HCT116 (cell line): ENCODE measurements around the gene PPM1H. TPM values are rescaled to one million over a fixed set of nuclear protein-coding genes. Genes with fewer than 3 reads are reported as not detected.

Experiments used
- ATAC-seq: fragments of 200-7000 bp; cut with Tn5 transposase; 2 replicates; pipeline ENCODE4 v1.9.1; 2020; ENCODE audit warnings: mild to moderate bottlenecking, moderate library complexity
- BruUV-seq: library from RNA; stranded (reverse); fragments of 400-500 nt; replicated peaks from 2 replicates; lab custom pipeline; 2021; lab: Mats Ljungman, UMichigan
- CTCF ChIA-PET: fragments of 300-600 bp; sonication (Branson Sonifier 250); formaldehyde crosslinking; loops from one replicate; lab custom pipeline; 2021; ENCODE audit warnings: antibody characterized with exemption; lab: Charles Lee
- POLR2A ChIA-PET: fragments of 300-600, 350-600 bp; sonication (Branson Sonifier 250); formaldehyde crosslinking; loops from one replicate; lab custom pipeline; 2021; ENCODE audit warnings: antibody characterized with exemption; lab: Charles Lee
- RAD21 ChIA-PET, 2 experiments: fragments of 300-600 bp; sonication (Branson Sonifier 250); formaldehyde crosslinking; loops; one replicate each; lab custom pipeline; 2023; ENCODE audit warnings: low total read pairs in 2 of 2; ENCODE audit not compliant: uncharacterized antibody in 2 of 2, unreplicated experiment in 2 of 2, low non-redundant PET in 1 of 2; lab: Charles Lee
- DNase-seq: peaks from one replicate; pipeline ENCODE4 v3.0.0-alpha.2; 2010; ENCODE audit warnings: low read depth, low spot score
- H2AFZ ChIP-seq: fragments of 200-600 bp; shearing (Covaris generic), sonication (generic); 2 replicates; pipeline ENCODE4 v1.6.1; 2017; ENCODE audit warnings: low read depth, mixed run types, mixed read lengths, antibody characterized with exemption, low read length; ENCODE audit not compliant: poor library complexity, severe bottlenecking
- H3K27ac ChIP-seq: 2 replicates; pipeline ENCODE4 v1.5.1; 2012; ENCODE audit warnings: low read depth, low read length
- H3K27me3 ChIP-seq: fragments of 200-600 bp; sonication (generic); 2 replicates; pipeline ENCODE4 v1.6.1; 2016; ENCODE audit warnings: mixed run types, low read length, mixed read lengths; ENCODE audit not compliant: insufficient read depth
- H3K36me3 ChIP-seq, 2 experiments: fragments of 200-500 bp in 1 of 2; fragments of 200-600 bp in 1 of 2; sonication (Bioruptor generic) in 1 of 2; sonication (generic) in 1 of 2; 2 replicates each; pipeline versions ENCODE4 v1.5.1 to v1.6.1; 2014 to 2016; ENCODE audit warnings: low read length in 2 of 2, inconsistent platforms in 1 of 2, mixed read lengths in 1 of 2, mixed run types in 1 of 2; ENCODE audit not compliant: insufficient read depth in 2 of 2, control insufficient read depth in 1 of 2
- H3K4me1 ChIP-seq, 2 experiments: fragments of 200-600 bp in 1 of 2; sonication (generic) in 1 of 2; 2 replicates each; pipeline versions ENCODE4 v1.5.1 to v1.6.1; 2012 to 2017; ENCODE audit warnings: low read length in 2 of 2, inconsistent platforms in 1 of 2, mild to moderate bottlenecking in 1 of 2, mixed read lengths in 1 of 2, mixed run types in 1 of 2, moderate library complexity in 1 of 2; ENCODE audit not compliant: insufficient read depth in 2 of 2, control insufficient read depth in 1 of 2
- H3K4me2 ChIP-seq: fragments of 200-600 bp; sonication (generic); 2 replicates; pipeline ENCODE4 v1.6.1; 2017; ENCODE audit warnings: mixed run types, low read length, mixed read lengths
- H3K4me3 ChIP-seq, 2 experiments: fragments of 200-600 bp in 1 of 2; sonication (generic) in 1 of 2; replicated peaks in 1 of 2; 2 replicates each; pipeline ENCODE4 v1.5.1; 2011 to 2016; ENCODE audit warnings: low read length in 2 of 2, control low read depth in 1 of 2, low read depth in 1 of 2, mild to moderate bottlenecking in 1 of 2, mixed read lengths in 1 of 2, mixed run types in 1 of 2
- H3K79me2 ChIP-seq: fragments of 200-600 bp; sonication (generic); 2 replicates; pipeline ENCODE4 v1.6.1; 2017; ENCODE audit warnings: mild to moderate bottlenecking, mixed run types, low read length, moderate library complexity, mixed read lengths; ENCODE audit not compliant: insufficient read depth
- H3K9ac ChIP-seq: fragments of 200-600 bp; sonication (generic); 2 replicates; pipeline ENCODE4 v1.6.1; 2016; ENCODE audit warnings: low read length, mixed read lengths
- H3K9me2 ChIP-seq: fragments of 200-600 bp; sonication (generic), shearing (Covaris generic); 2 replicates; pipeline ENCODE4 v1.6.1; 2017; ENCODE audit warnings: mixed run types, mild to moderate bottlenecking, moderate library complexity; ENCODE audit not compliant: insufficient read depth
- H3K9me3 ChIP-seq, 2 experiments: fragments of 200-500 bp in 1 of 2; fragments of 200-600 bp in 1 of 2; sonication (Bioruptor generic) in 1 of 2; sonication (generic) in 1 of 2; 2 replicates each; pipeline ENCODE4 v1.6.1; 2014 to 2017; ENCODE audit warnings: low read length in 2 of 2, mixed read lengths in 2 of 2, inconsistent platforms in 1 of 2, low read depth in 1 of 2, mild to moderate bottlenecking in 1 of 2, mixed run types in 1 of 2, moderate library complexity in 1 of 2; ENCODE audit not compliant: control insufficient read depth in 1 of 2, insufficient read depth in 1 of 2
- H4K20me1 ChIP-seq: fragments of 200-600 bp; sonication (generic), shearing (Covaris generic); 2 replicates; pipeline ENCODE4 v1.6.1; 2017; ENCODE audit warnings: mixed run types, mild to moderate bottlenecking, moderate library complexity; ENCODE audit not compliant: insufficient read depth
- ATF3 ChIP-seq: IDR thresholded peaks from 2 replicates; pipeline ENCODE4 v1.6.1; 2012
- CBX3 ChIP-seq: IDR thresholded peaks from 2 replicates; pipeline ENCODE4 v1.6.1; 2012; ENCODE audit warnings: low read depth
- CTCF ChIP-seq, 3 experiments: fragments of 200-600 bp in 1 of 3; sonication (generic) in 1 of 3; IDR thresholded peaks in 2 of 3; conservative IDR thresholded peaks in 1 of 3; 2 replicates each; pipeline ENCODE4 v1.5.1; 2012 to 2017; ENCODE audit warnings: low read depth in 2 of 3, low read length in 2 of 3, antibody characterized with exemption in 1 of 3, borderline replicate concordance in 1 of 3, control low read depth in 1 of 3, mild to moderate bottlenecking in 1 of 3, mixed read lengths in 1 of 3, mixed run types in 1 of 3, moderate library complexity in 1 of 3; ENCODE audit not compliant: insufficient read depth in 1 of 3
- EGR1 ChIP-seq: IDR thresholded peaks from 2 replicates; pipeline ENCODE4 v1.6.1; 2012; ENCODE audit warnings: low read depth
- ELF1 ChIP-seq: IDR thresholded peaks from 2 replicates; pipeline ENCODE4 v1.6.1; 2012; ENCODE audit warnings: low read depth, borderline replicate concordance
- EZH2 ChIP-seq: fragments of 200-600 bp; sonication (generic); IDR thresholded peaks from 2 replicates; pipeline ENCODE4 v1.6.1; 2017; ENCODE audit warnings: antibody characterized with exemption, mixed run types
- JUND ChIP-seq: IDR thresholded peaks from 2 replicates; pipeline ENCODE4 v1.6.1; 2012
- RAD21 ChIP-seq: IDR thresholded peaks from 2 replicates; pipeline ENCODE4 v1.6.1; 2012; ENCODE audit warnings: low read depth, mild to moderate bottlenecking
- REST ChIP-seq: IDR thresholded peaks from 2 replicates; pipeline ENCODE4 v1.6.1; 2012; ENCODE audit warnings: low read depth
- SIN3A ChIP-seq: IDR thresholded peaks from 2 replicates; pipeline ENCODE4 v1.6.1; 2012; ENCODE audit warnings: low read depth
- SP1 ChIP-seq: IDR thresholded peaks from 2 replicates; pipeline ENCODE4 v1.6.1; 2012; ENCODE audit warnings: low read depth
- SRF ChIP-seq: IDR thresholded peaks from 2 replicates; pipeline ENCODE4 v1.6.1; 2012; ENCODE audit warnings: low read depth
- TCF7L2 ChIP-seq: IDR thresholded peaks from 2 replicates; pipeline ENCODE4 v1.7.0; 2011; ENCODE audit warnings: borderline replicate concordance, inconsistent platforms; ENCODE audit not compliant: insufficient read depth, insufficient read length; ENCODE audit errors: extremely low read depth
- YY1 ChIP-seq: IDR thresholded peaks from 2 replicates; pipeline ENCODE4 v1.6.1; 2011; ENCODE audit warnings: low read length, low read depth, moderate library complexity, mild to moderate bottlenecking; ENCODE audit not compliant: insufficient replicate concordance; ENCODE audit errors: extremely low read depth
- intact Hi-C: fragments of 100-400 bp; cut with micrococcal nuclease; formaldehyde crosslinking; loops from 2 replicates; pipeline ENCODE4 v1.10.0; 2022
- total RNA-seq: library from RNA; stranded (reverse); gene quantifications from one replicate; pipeline ENCODE4 v1.2.1, GENCODE V29; 2021; ENCODE audit not compliant: unreplicated experiment

The PPM1H gene
- total RNA-seq, 1 experiment from 2014 or later, result 8.0 TPM

GRCh38 chr12:62713723-62714122, 221.2 kb downstream of the PPM1H start:
- POLR2A ChIA-PET, result no interaction called here

More at GRCh38 chr12:62713723-62714122, 221.2 kb downstream of the PPM1H start:
- Histone ChIP-seq H2AFZ (no peak overlapping the region), H3K27me3 (no peaks in the 10 kb centered on the region), H3K4me2 (no peak overlapping the region), H3K9me2 (no peaks in the 10 kb centered on the region), H3K79me2 (no peaks in the 10 kb centered on the region), H3K9ac (no peak overlapping the region), H3K9me3 (no peaks in the 10 kb centered on the region), H4K20me1 (no peaks in the 10 kb centered on the region), H3K36me3 (no peaks in the 10 kb centered on the region), H3K4me3 (no peak overlapping the region), H3K27ac (no peak overlapping the region), H3K4me1 (peaks cover 9 to 20% of the 10 kb centered on the region in 2 experiments)
- BruUV-seq, result no TSS peak
- TF ChIP-seq SP1 (no peak), CBX3 (no peak), CTCF (IDR thresholded peaks at IDR 0.05 in 2 of 3, conservative IDR thresholded peaks at IDR 0.05 in 1 of 3; ENCODE audit: borderline replicate concordance in 1 of 3, insufficient read depth in 1 of 3, low read depth in 2 of 3, low read length in 2 of 3) (no peak), REST (no peak), TCF7L2 (no peak), SRF (no peak), RAD21 (no peak), ATF3 (no peak), EGR1 (no peak), JUND (no peak), SIN3A (no peak), ELF1 (no peak), YY1 (no peak), EZH2 (no peak)
- ChIA-PET CTCF (no interaction called here), RAD21 (no interaction called here)
- intact Hi-C loops, result no loop called here
- ATAC-seq (no peak), DNase-seq (no peak)
